Activated B cell treated with CpG ODN at 0.5 μM for 24 hours (primary cell): Measurements from ENCODE around the gene NUP214. TPM values are rescaled to one million over a fixed set of nuclear protein-coding genes. Genes with fewer than 3 reads are reported as not detected.

Experiments
- ATAC-seq: fragments of 200-7000 bp; cut with Tn5 transposase; one replicate; pipeline ENCODE4 v1.10.0; 2021; ENCODE audit warnings: low read depth, mild to moderate bottlenecking, moderate library complexity
- CTCF ChIA-PET: fragments of 350-600 bp; sonication (Branson Sonifier 250); formaldehyde crosslinking; loops from one replicate; lab custom pipeline; 2021; ENCODE audit warnings: antibody characterized with exemption; lab: Charles Lee
- POLR2A ChIA-PET: fragments of 350-600 bp; sonication (Branson Sonifier 250); formaldehyde crosslinking; loops from one replicate; lab custom pipeline; 2021; ENCODE audit warnings: antibody characterized with exemption; lab: Charles Lee
- DNase-seq: peaks from one replicate; pipeline ENCODE4 v3.0.0; 2022
- H3K27ac Mint-ChIP-seq: one replicate; pipeline ENCODE4 v1.8.0; 2020; ENCODE audit warnings: mixed read lengths
- H3K27me3 Mint-ChIP-seq: one replicate; pipeline ENCODE4 v1.8.0; 2021; ENCODE audit warnings: mixed read lengths
- H3K36me3 Mint-ChIP-seq: one replicate; pipeline ENCODE4 v1.8.0; 2021; ENCODE audit warnings: low read depth, mixed read lengths
- H3K4me1 Mint-ChIP-seq: one replicate; pipeline ENCODE4 v1.8.0; 2021; ENCODE audit warnings: mixed read lengths
- H3K4me3 Mint-ChIP-seq: one replicate; pipeline ENCODE4 v1.8.0; 2020; ENCODE audit warnings: mild to moderate bottlenecking, mixed read lengths
- H3K9me3 Mint-ChIP-seq: one replicate; pipeline ENCODE4 v1.8.0; 2020; ENCODE audit warnings: mixed read lengths
- intact Hi-C: fragments of 100-400 bp; cut with micrococcal nuclease; formaldehyde crosslinking; loops from one replicate; pipeline ENCODE4 v1.15.1; 2024
- total RNA-seq: library from RNA; stranded (reverse); gene quantifications from 2 replicates; pipeline ENCODE4 v1.2.3, GENCODE V29; 2022
- TF ChIP-seq, protein P1 (sequence below): fragments of 200-600 bp; IDR thresholded peaks from one replicate; pipeline ENCODE4 v1.8.0; 2022; ENCODE audit warnings: antibody characterized with exemption, mild to moderate bottlenecking

NUP214 gene
- total RNA-seq, 1 donor from 2014 or later = 90.9 TPM

DNA sequence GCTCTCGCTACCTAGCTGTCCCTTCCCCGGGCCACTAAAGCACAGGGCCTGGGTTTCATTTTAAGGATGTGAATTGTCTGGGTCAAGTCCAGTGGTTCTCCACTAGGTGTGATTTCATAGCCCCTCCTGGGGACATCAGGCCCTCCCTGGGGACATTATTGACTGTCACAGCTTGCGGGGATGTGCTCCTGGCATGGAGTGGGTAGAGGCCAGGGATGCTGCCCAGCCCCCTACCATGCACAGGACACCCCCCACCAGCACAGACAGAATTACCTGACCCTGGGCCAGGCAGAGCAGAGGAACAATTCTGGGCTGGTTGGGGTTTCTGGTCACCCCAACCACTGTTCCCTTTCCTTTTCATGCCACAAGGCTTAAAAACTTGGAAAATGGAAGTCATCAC, 146.8 kb downstream of the NUP214 start:
- intact Hi-C loops = loop anchor here (10.0 kb wide), 1 partner anchor 453 kb away; no protein-coding TSS in a partner anchor
- Mint-ChIP-seq H3K4me1 (peaks cover 70% of the 10 kb centered on the region), H3K9me3 (no peaks in the 10 kb centered on the region), H3K27ac (peak overlapping the region; percentile 98), H3K36me3 (peaks cover 19% of the 10 kb centered on the region), H3K4me3 (peak overlapping the region; percentile 46), H3K27me3 (no peaks in the 10 kb centered on the region)
- ChIA-PET CTCF (interaction anchor here (1.2 kb wide), 1 partner anchor 64 kb away, joined by 4 read pairs; no protein-coding TSS in a partner anchor), POLR2A (interaction anchor here (0.6 to 17.5 kb wide), 6 partner anchors 9 to 404 kb away, joined by 4 to 593 read pairs (median 5); no protein-coding TSS in a partner anchor)
- ATAC-seq (no peak), DNase-seq (no peak)
- TF ChIP-seq, protein P1, sequence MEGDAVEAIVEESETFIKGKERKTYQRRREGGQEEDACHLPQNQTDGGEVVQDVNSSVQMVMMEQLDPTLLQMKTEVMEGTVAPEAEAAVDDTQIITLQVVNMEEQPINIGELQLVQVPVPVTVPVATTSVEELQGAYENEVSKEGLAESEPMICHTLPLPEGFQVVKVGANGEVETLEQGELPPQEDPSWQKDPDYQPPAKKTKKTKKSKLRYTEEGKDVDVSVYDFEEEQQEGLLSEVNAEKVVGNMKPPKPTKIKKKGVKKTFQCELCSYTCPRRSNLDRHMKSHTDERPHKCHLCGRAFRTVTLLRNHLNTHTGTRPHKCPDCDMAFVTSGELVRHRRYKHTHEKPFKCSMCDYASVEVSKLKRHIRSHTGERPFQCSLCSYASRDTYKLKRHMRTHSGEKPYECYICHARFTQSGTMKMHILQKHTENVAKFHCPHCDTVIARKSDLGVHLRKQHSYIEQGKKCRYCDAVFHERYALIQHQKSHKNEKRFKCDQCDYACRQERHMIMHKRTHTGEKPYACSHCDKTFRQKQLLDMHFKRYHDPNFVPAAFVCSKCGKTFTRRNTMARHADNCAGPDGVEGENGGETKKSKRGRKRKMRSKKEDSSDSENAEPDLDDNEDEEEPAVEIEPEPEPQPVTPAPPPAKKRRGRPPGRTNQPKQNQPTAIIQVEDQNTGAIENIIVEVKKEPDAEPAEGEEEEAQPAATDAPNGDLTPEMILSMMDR = no peak

DNA sequence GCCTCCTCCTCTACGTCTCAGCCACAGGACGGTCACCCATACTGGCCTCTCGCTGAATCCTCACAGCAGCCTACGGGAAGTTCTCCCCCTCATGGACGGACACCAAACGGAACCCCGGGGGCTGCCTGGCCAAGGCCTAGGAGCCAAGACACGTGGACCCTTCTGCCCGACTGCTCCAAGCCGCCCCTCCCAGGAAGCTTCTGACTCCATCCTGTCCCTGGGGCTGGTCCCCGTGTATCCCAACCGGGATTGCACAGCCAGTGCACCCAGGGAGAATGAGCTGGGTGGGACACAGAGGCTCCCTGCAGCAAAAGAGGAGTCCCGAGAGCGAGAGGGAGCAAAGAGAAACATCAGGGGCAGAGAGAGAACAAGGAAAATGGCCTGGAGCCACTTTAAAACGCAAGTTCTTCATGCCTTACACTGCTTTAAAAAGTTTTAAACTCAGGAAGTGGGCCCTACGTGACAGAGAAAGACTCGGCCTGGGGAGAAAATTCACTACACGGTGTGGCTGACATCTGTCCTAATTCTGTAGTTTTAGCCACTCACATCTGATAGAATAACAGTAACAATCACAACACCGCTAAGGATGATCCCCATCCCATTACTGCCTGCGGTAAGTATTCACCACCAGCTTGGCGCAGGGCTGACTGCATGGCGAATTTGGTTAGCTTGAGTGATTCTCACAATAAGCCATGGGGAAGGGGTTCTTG, 147.9 kb downstream of the NUP214 start:
- Mint-ChIP-seq H3K4me1 (peaks cover 64% of the 10 kb centered on the region), H3K4me3 (peak overlapping the region; percentile 98), H3K9me3 (no peaks in the 10 kb centered on the region), H3K27me3 (no peaks in the 10 kb centered on the region), H3K36me3 (peaks cover 20% of the 10 kb centered on the region), H3K27ac (peak overlapping the region; percentile 98)
- ATAC-seq = no peak
- intact Hi-C loops = loop anchor here (10.0 kb wide), 1 partner anchor 452 kb away; no protein-coding TSS in a partner anchor
- no peak for DNase-seq
- TF ChIP-seq, protein P1 = no peak
- ChIA-PET CTCF (interaction anchor here (0.7 to 2.1 kb wide), 2 partner anchors 21 to 95 kb away, joined by 3 to 6 read pairs; no protein-coding TSS in a partner anchor), POLR2A (interaction anchor here (0.9 to 17.5 kb wide), 8 partner anchors 8 to 1081 kb away, joined by 4 to 593 read pairs (median 6); partner anchors contain the start of gene SETX)

DNA sequence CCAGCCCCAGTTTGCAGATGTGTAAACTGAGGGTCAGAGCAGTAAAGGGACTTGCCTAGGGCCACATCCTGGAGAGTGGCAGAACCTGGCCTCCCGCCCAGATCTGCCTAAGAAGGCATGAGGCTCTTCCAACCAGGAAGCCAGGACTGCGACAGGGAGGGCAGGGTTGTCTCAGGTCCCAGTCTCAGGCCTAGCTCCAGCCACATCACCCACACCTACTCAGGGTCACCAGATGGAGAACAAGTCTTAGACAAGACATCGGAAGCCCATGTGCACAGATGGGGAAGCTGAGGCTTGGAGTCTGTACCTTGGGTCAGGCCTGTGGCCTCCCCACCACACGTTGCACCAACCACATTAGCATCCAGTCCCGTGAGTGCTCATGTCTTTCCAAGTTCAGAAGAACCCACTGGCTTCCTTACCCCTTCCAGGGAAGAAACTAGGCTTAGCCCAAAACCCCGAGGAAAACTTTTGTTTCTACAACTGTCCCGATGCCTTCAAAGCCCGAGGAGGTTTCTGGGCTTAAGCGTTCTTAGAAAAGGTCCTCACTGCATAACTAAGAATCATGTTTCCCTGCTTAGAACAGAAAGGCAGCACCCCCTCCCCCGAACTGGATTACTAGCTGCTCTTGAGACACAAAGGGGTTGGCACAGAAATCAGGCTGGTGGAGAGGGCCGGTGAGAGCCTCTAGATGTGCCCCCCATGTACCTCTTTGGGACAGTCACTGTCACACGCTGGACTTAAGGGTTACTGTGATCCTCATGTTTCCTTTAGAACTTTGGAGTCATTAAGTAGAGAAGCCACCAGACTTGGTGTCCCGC, 148.7 kb downstream of the NUP214 start:
- Mint-ChIP-seq H3K9me3 (no peaks in the 10 kb centered on the region), H3K27ac (peak overlapping the region; percentile 98), H3K36me3 (peaks cover 20% of the 10 kb centered on the region), H3K4me3 (peak overlapping the region; percentile 98), H3K4me1 (peaks cover 64% of the 10 kb centered on the region), H3K27me3 (no peaks in the 10 kb centered on the region)
- ChIA-PET POLR2A (interaction anchor here (0.6 to 17.5 kb wide), 11 partner anchors 9 to 1080 kb away, joined by 3 to 593 read pairs (median 6); partner anchors contain the start of genes NUP214 and SETX), CTCF (interaction anchor here (0.7 to 2.1 kb wide), 8 partner anchors 18 to 96 kb away, joined by 3 to 9 read pairs (median 4); no protein-coding TSS in a partner anchor)
- DNase-seq (no peak), ATAC-seq (no peak)
- TF ChIP-seq, protein P1 = no peak
- intact Hi-C loops = loop anchor here (1.0 to 10.0 kb wide), 2 partner anchors 96 to 451 kb away; no protein-coding TSS in a partner anchor

DNA sequence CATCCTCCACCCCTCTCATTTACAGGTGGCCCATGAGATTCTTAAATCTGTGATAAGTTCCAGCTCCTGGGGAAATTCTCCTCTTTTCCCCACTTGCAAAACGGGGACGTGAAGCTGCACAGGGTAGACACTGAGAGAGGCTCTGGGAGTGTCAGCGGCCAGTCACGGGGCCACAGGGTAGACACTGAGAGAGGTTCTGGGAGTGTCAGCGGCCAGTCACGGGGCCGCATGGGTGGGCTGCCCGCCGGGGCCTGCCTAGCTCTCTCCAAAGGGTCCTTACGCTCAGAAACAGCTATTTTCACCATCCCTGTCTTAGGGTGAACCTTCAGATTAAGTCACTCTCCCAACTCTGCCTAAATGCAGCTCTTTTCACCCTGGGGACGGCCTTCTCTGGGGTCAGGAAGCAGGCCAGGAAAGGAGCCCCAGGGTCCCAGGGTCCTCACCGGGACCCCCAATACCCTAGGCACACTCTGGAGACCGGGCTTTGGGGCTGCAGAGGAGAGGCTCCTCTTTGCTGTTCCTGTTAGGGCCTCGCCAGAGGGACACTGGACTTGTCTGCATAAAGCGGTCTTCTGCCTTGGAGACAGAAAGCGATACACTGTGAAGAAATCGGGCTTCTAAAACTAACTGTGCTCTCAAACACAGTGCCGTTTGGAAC, 149.4 kb downstream of the NUP214 start:
- peaks cover 57% of the 10 kb centered on the region for H3K4me1 Mint-ChIP-seq

More for the DNA sequence above, 149.4 kb downstream of the NUP214 start:
- TF ChIP-seq, protein P1 = no peak
- intact Hi-C loops = loop anchor here (1.0 to 10.0 kb wide), 5 partner anchors 19 to 450 kb away; no protein-coding TSS in a partner anchor
- ChIA-PET CTCF (interaction anchor here (0.7 to 2.1 kb wide), 8 partner anchors 19 to 96 kb away, joined by 3 to 9 read pairs (median 4); no protein-coding TSS in a partner anchor), POLR2A (interaction anchor here (0.6 to 17.5 kb wide), 11 partner anchors 10 to 150 kb away, joined by 3 to 593 read pairs (median 6); partner anchors contain the start of genes NUP214 and PLPP7)
- no peaks in the 10 kb centered on the region for H3K9me3 Mint-ChIP-seq
- no peaks in the 10 kb centered on the region for H3K27me3 Mint-ChIP-seq
- peak; percentile 36 for DNase-seq
- H3K4me3 Mint-ChIP-seq = peak overlapping the region; percentile 98
- ATAC-seq = no peak
- H3K36me3 Mint-ChIP-seq = peaks cover 20% of the 10 kb centered on the region
- peak overlapping the region; percentile 98 for H3K27ac Mint-ChIP-seq
